ENCODE measurements around the gene NIPAL1.

NIPAL1 gene

GRCh38 chr4:48022192-48022799 lies 5.7 kb downstream of the NIPAL1 start:
- Histone ChIP-seq H3K4me1 (ENCODE audit: control insufficient read depth in 1 of 2, insufficient read depth in 2 of 2, low read length in 2 of 2) (peaks cover 15 to 21% of the 10 kb centered on the region in 2 donors), H3K4me3 (ENCODE audit: low read depth in 1 of 2, low read length in 2 of 2) (no peak overlapping the region), H3K27ac (ENCODE audit: low read depth, low read length) (no peak overlapping the region), H3K36me3 (ENCODE audit: control insufficient read depth in 1 of 2, insufficient read depth in 2 of 2, low read length in 2 of 2) (peaks cover 2 to 14% of the 10 kb centered on the region in 2 donors), H3K27me3 (ENCODE audit: control insufficient read depth in 1 of 2, insufficient read depth in 2 of 2, low read length in 2 of 2) (peaks cover 0 to 6% of the 10 kb centered on the region in 2 donors), H3K9me3 (ENCODE audit: control insufficient read depth in 1 of 2, low read length in 2 of 2) (no peaks in the 10 kb centered on the region), H3K9ac (ENCODE audit: low read depth in 1 of 2, low read length in 2 of 2) (no peak overlapping the region)

- H3K4me3 ChIP-seq (ENCODE audit: low read depth in 1 of 2, low read length in 2 of 2): no peak overlapping the region
- no peak overlapping the region for H3K27ac ChIP-seq (ENCODE audit: low read depth, low read length)
Measured at GRCh38 chr4:48024522-48024921, 8.0 kb downstream of the NIPAL1 start.

GRCh38 chr4:48025005-48025404 lies 8.4 kb downstream of the NIPAL1 start:
- Histone ChIP-seq H3K9me3 (ENCODE audit: control insufficient read depth in 1 of 2, low read length in 2 of 2) (no peaks in the 10 kb centered on the region), H3K4me3 (ENCODE audit: low read depth in 1 of 2, low read length in 2 of 2) (no peak overlapping the region), H3K27ac (ENCODE audit: low read depth, low read length) (no peak overlapping the region), H3K27me3 (ENCODE audit: control insufficient read depth in 1 of 2, insufficient read depth in 2 of 2, low read length in 2 of 2) (peaks cover 0 to 2% of the 10 kb centered on the region in 2 donors), H3K36me3 (ENCODE audit: control insufficient read depth in 1 of 2, insufficient read depth in 2 of 2, low read length in 2 of 2) (peaks cover 2 to 19% of the 10 kb centered on the region in 2 donors), H3K9ac (ENCODE audit: low read depth in 1 of 2, low read length in 2 of 2) (no peak overlapping the region), H3K4me1 (ENCODE audit: control insufficient read depth in 1 of 2, insufficient read depth in 2 of 2, low read length in 2 of 2) (peaks cover 6 to 14% of the 10 kb centered on the region in 2 donors)

More at GRCh38 chr4:48024522-48024921, 8.0 kb downstream of the NIPAL1 start:
- H3K27me3 ChIP-seq (ENCODE audit: control insufficient read depth in 1 of 2, insufficient read depth in 2 of 2, low read length in 2 of 2): peaks cover 0 to 6% of the 10 kb centered on the region in 2 donors
- H3K36me3 ChIP-seq (ENCODE audit: control insufficient read depth in 1 of 2, insufficient read depth in 2 of 2, low read length in 2 of 2): peaks cover 2 to 19% of the 10 kb centered on the region in 2 donors
- H3K9me3 ChIP-seq (ENCODE audit: control insufficient read depth in 1 of 2, low read length in 2 of 2): no peaks in the 10 kb centered on the region
- peaks cover 8 to 15% of the 10 kb centered on the region in 2 donors for H3K4me1 ChIP-seq (ENCODE audit: control insufficient read depth in 1 of 2, insufficient read depth in 2 of 2, low read length in 2 of 2)
- no peak overlapping the region for H3K9ac ChIP-seq (ENCODE audit: low read depth in 1 of 2, low read length in 2 of 2)

- Histone ChIP-seq H3K9ac (ENCODE audit: low read depth in 1 of 2, low read length in 2 of 2) (no peak overlapping the region), H3K27ac (ENCODE audit: low read depth, low read length) (no peak overlapping the region), H3K36me3 (ENCODE audit: control insufficient read depth in 1 of 2, insufficient read depth in 2 of 2, low read length in 2 of 2) (peaks cover 2 to 19% of the 10 kb centered on the region in 2 donors), H3K4me1 (ENCODE audit: control insufficient read depth in 1 of 2, insufficient read depth in 2 of 2, low read length in 2 of 2) (peaks cover 3 to 9% of the 10 kb centered on the region in 2 donors), H3K4me3 (ENCODE audit: low read depth in 1 of 2, low read length in 2 of 2) (no peak overlapping the region), H3K9me3 (ENCODE audit: control insufficient read depth in 1 of 2, low read length in 2 of 2) (no peaks in the 10 kb centered on the region), H3K27me3 (ENCODE audit: control insufficient read depth in 1 of 2, insufficient read depth in 2 of 2, low read length in 2 of 2) (no peaks in the 10 kb centered on the region)
Measured at GRCh38 chr4:48027653-48028052, 11.1 kb downstream of the NIPAL1 start.

GRCh38 chr4:48028696-48029095 lies 12.1 kb downstream of the NIPAL1 start:
- Histone ChIP-seq H3K4me3 (ENCODE audit: low read depth in 1 of 2, low read length in 2 of 2) (no peak overlapping the region), H3K27me3 (ENCODE audit: control insufficient read depth in 1 of 2, insufficient read depth in 2 of 2, low read length in 2 of 2) (no peaks in the 10 kb centered on the region), H3K4me1 (ENCODE audit: control insufficient read depth in 1 of 2, insufficient read depth in 2 of 2, low read length in 2 of 2) (peaks cover 8 to 18% of the 10 kb centered on the region in 2 donors)

GRCh38 chr4:48030470-48030869 lies 13.9 kb downstream of the NIPAL1 start:
- no peak overlapping the region for H3K9ac ChIP-seq (ENCODE audit: low read depth in 1 of 2, low read length in 2 of 2)
- H3K27ac ChIP-seq (ENCODE audit: low read depth, low read length): no peak overlapping the region
- H3K9me3 ChIP-seq (ENCODE audit: control insufficient read depth in 1 of 2, low read length in 2 of 2): no peaks in the 10 kb centered on the region
- H3K4me1 ChIP-seq (ENCODE audit: control insufficient read depth in 1 of 2, insufficient read depth in 2 of 2, low read length in 2 of 2): peaks cover 8 to 18% of the 10 kb centered on the region in 2 donors
- no peaks in the 10 kb centered on the region for H3K27me3 ChIP-seq (ENCODE audit: control insufficient read depth in 1 of 2, insufficient read depth in 2 of 2, low read length in 2 of 2)
- peaks cover 2 to 12% of the 10 kb centered on the region in 2 donors for H3K36me3 ChIP-seq (ENCODE audit: control insufficient read depth in 1 of 2, insufficient read depth in 2 of 2, low read length in 2 of 2)
- H3K4me3 ChIP-seq (ENCODE audit: low read depth in 1 of 2, low read length in 2 of 2): no peak overlapping the region

More at GRCh38 chr4:48028696-48029095, 12.1 kb downstream of the NIPAL1 start:
- H3K9ac ChIP-seq (ENCODE audit: low read depth in 1 of 2, low read length in 2 of 2): no peak overlapping the region
- H3K9me3 ChIP-seq (ENCODE audit: control insufficient read depth in 1 of 2, low read length in 2 of 2): no peaks in the 10 kb centered on the region
- no peak overlapping the region for H3K27ac ChIP-seq (ENCODE audit: low read depth, low read length)
- peaks cover 2 to 19% of the 10 kb centered on the region in 2 donors for H3K36me3 ChIP-seq (ENCODE audit: control insufficient read depth in 1 of 2, insufficient read depth in 2 of 2, low read length in 2 of 2)

- H3K36me3 ChIP-seq (ENCODE audit: control insufficient read depth in 1 of 2, insufficient read depth in 2 of 2, low read length in 2 of 2): peaks cover 0 to 10% of the 10 kb centered on the region in 2 donors
- H3K27ac ChIP-seq (ENCODE audit: low read depth, low read length): no peak overlapping the region
- no peak overlapping the region for H3K9ac ChIP-seq (ENCODE audit: low read depth in 1 of 2, low read length in 2 of 2)
- H3K4me1 ChIP-seq (ENCODE audit: control insufficient read depth in 1 of 2, insufficient read depth in 2 of 2, low read length in 2 of 2): peaks cover 8 to 18% of the 10 kb centered on the region in 2 donors
- H3K4me3 ChIP-seq (ENCODE audit: low read depth in 1 of 2, low read length in 2 of 2): no peak overlapping the region
- H3K9me3 ChIP-seq (ENCODE audit: control insufficient read depth in 1 of 2, low read length in 2 of 2): no peaks in the 10 kb centered on the region
- H3K27me3 ChIP-seq (ENCODE audit: control insufficient read depth in 1 of 2, insufficient read depth in 2 of 2, low read length in 2 of 2): no peaks in the 10 kb centered on the region
Measured at GRCh38 chr4:48031802-48032525, 15.4 kb downstream of the NIPAL1 start.

GRCh38 chr4:48032721-48033120 lies 16.1 kb downstream of the NIPAL1 start:
- H3K27ac ChIP-seq (ENCODE audit: low read depth, low read length): no peak overlapping the region
- H3K27me3 ChIP-seq (ENCODE audit: control insufficient read depth in 1 of 2, insufficient read depth in 2 of 2, low read length in 2 of 2): no peaks in the 10 kb centered on the region
- no peak overlapping the region for H3K9ac ChIP-seq (ENCODE audit: low read depth in 1 of 2, low read length in 2 of 2)
- no peaks in the 10 kb centered on the region for H3K9me3 ChIP-seq (ENCODE audit: control insufficient read depth in 1 of 2, low read length in 2 of 2)
- H3K36me3 ChIP-seq (ENCODE audit: control insufficient read depth in 1 of 2, insufficient read depth in 2 of 2, low read length in 2 of 2): peaks cover 0 to 4% of the 10 kb centered on the region in 2 donors
- peaks cover 8 to 18% of the 10 kb centered on the region in 2 donors for H3K4me1 ChIP-seq (ENCODE audit: control insufficient read depth in 1 of 2, insufficient read depth in 2 of 2, low read length in 2 of 2)
- no peak overlapping the region for H3K4me3 ChIP-seq (ENCODE audit: low read depth in 1 of 2, low read length in 2 of 2)

GRCh38 chr4:48033412-48033811 lies 16.8 kb downstream of the NIPAL1 start:
- H3K9me3 ChIP-seq (ENCODE audit: control insufficient read depth in 1 of 2, low read length in 2 of 2): no peaks in the 10 kb centered on the region
- H3K4me1 ChIP-seq (ENCODE audit: control insufficient read depth in 1 of 2, insufficient read depth in 2 of 2, low read length in 2 of 2): peaks cover 8 to 18% of the 10 kb centered on the region in 2 donors
- no peak overlapping the region for H3K9ac ChIP-seq (ENCODE audit: low read depth in 1 of 2, low read length in 2 of 2)
- H3K4me3 ChIP-seq (ENCODE audit: low read depth in 1 of 2, low read length in 2 of 2): no peak overlapping the region
- no peaks in the 10 kb centered on the region for H3K27me3 ChIP-seq (ENCODE audit: control insufficient read depth in 1 of 2, insufficient read depth in 2 of 2, low read length in 2 of 2)
- H3K36me3 ChIP-seq (ENCODE audit: control insufficient read depth in 1 of 2, insufficient read depth in 2 of 2, low read length in 2 of 2): peaks cover 0 to 9% of the 10 kb centered on the region in 2 donors
- no peak overlapping the region for H3K27ac ChIP-seq (ENCODE audit: low read depth, low read length)

- H3K9me3 ChIP-seq (ENCODE audit: control insufficient read depth in 1 of 2, low read length in 2 of 2): no peaks in the 10 kb centered on the region
- peaks cover 0 to 9% of the 10 kb centered on the region in 2 donors for H3K36me3 ChIP-seq (ENCODE audit: control insufficient read depth in 1 of 2, insufficient read depth in 2 of 2, low read length in 2 of 2)
- H3K9ac ChIP-seq (ENCODE audit: low read depth in 1 of 2, low read length in 2 of 2): no peak overlapping the region
- peaks cover 11 to 18% of the 10 kb centered on the region in 2 donors for H3K4me1 ChIP-seq (ENCODE audit: control insufficient read depth in 1 of 2, insufficient read depth in 2 of 2, low read length in 2 of 2)
- no peaks in the 10 kb centered on the region for H3K27me3 ChIP-seq (ENCODE audit: control insufficient read depth in 1 of 2, insufficient read depth in 2 of 2, low read length in 2 of 2)
- no peak overlapping the region for H3K27ac ChIP-seq (ENCODE audit: low read depth, low read length)
- no peak overlapping the region for H3K4me3 ChIP-seq (ENCODE audit: low read depth in 1 of 2, low read length in 2 of 2)
Measured at GRCh38 chr4:48033825-48034413, 17.3 kb downstream of the NIPAL1 start.

All from duodenal mucosa (tissue), 2 donors.